SK-N-SH treated with all-trans-retinoic acid at 6 μM for 48 hours (cell line): ENCODE measurements around the gene PRUNE2.

Source experiments
- ISL1 ChIP-seq: fragments of 250-450 bp; sonication (Bioruptor Pico); IDR thresholded peaks from 2 replicates; pipeline ENCODE4 v2.1.2; 2022; ENCODE audit warnings: mild to moderate bottlenecking, moderate library complexity
- PATZ1 ChIP-seq: fragments of 250-450 bp; sonication (Bioruptor Pico); IDR thresholded peaks from 2 replicates; pipeline ENCODE4 v1.8.0; 2020; ENCODE audit warnings: mild to moderate bottlenecking, moderate library complexity, borderline replicate concordance
- ZFP3 ChIP-seq: fragments of 250-450 bp; sonication (Bioruptor Pico); IDR thresholded peaks from 2 replicates; pipeline ENCODE4 v1.5.0; 2020; ENCODE audit warnings: mild to moderate bottlenecking, moderate library complexity

GRCh38 chr9:76595645-76596044, 310.3 kb downstream of the PRUNE2 start:
- no peak for TF ChIP-seq PATZ1 (CRISPR knock-in tag)
- no peak for TF ChIP-seq ISL1 (CRISPR knock-in tag)
- TF ChIP-seq ZFP3 (CRISPR knock-in tag) = no peak
